SK-N-MC (cell line): ENCODE results near the gene TUBB.

ENCODE experiments used
- EZH2 ChIP-seq: fragments of 200-600 bp; sonication (generic); IDR thresholded peaks from one replicate; pipeline ENCODE4 v1.6.1; 2017; ENCODE audit warnings: antibody characterized with exemption
- POLR2AphosphoS5 ChIP-seq: IDR thresholded peaks from 2 replicates; pipeline ENCODE4 v1.6.1; 2012; ENCODE audit warnings: mild to moderate bottlenecking, low read depth, low read length, borderline replicate concordance

DNA sequence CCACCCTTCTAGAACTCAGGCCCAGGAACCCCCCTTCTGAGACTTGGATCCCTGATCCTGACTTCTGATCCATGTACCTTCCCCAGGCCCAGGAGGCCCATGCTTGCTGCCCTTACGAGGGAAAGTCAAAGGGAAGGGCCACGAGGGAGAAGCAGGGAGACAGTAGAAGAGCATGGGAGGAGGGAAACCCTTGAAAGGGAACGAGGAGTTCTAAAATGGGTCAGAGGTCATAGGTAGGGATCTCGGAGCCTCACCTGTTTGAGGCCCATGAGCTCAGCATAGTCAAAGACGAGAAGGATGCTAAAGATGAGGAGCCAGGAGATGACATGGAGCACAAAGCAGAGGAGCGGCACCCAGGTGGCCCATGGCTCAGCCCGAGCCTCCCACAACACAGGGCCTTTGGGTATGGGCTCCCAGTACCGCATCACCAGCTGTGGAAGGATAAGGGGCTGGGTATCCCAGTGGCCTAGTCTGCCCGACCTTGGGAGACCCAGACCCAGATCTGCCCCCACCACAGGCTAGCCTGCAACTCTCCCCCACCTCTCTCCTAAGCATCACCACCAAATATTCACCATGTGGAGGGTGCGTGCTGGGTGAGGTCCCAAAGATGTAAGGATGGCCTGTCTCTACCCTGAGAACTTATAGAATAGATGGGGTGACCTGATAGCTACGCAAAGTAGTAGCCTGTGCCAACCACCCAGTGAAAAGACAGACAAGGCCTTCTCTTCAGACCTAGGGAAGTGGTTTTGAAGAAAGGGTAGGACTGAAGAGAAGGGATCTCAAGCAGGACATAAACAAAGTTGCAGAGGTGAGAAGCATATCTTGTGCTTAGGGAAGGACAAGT is 30.9 kb upstream of the TUBB start:
- TF ChIP-seq EZH2, result no peak
- no peak for TF ChIP-seq POLR2AphosphoS5
